ENCODE results near the gene VPS13D.

DNA sequence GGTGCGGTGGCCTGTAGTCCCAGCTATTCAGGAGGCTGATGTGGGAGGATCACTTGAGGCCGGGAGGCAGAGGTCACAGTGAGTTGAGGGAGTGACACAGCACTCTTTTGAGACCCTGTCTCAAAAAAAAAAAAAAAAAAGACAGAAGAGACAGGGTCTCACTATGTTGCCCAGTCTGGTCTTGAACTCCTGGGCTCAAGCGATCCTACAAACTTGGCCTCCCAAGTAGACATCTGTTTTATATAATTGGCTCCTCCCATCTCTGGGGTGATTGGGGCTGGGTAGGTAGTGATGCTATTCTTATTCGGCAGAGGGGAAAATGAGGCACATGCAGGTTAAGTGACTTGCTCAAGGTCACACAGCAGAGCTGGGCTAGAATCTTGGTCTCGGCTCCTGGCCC lies 23.6 kb upstream of the VPS13D start:
- TF ChIP-seq EZH2 (IDR thresholded peaks at IDR 0.05; ENCODE audit: borderline replicate concordance, low read length): no peak
- TF ChIP-seq, protein P1, sequence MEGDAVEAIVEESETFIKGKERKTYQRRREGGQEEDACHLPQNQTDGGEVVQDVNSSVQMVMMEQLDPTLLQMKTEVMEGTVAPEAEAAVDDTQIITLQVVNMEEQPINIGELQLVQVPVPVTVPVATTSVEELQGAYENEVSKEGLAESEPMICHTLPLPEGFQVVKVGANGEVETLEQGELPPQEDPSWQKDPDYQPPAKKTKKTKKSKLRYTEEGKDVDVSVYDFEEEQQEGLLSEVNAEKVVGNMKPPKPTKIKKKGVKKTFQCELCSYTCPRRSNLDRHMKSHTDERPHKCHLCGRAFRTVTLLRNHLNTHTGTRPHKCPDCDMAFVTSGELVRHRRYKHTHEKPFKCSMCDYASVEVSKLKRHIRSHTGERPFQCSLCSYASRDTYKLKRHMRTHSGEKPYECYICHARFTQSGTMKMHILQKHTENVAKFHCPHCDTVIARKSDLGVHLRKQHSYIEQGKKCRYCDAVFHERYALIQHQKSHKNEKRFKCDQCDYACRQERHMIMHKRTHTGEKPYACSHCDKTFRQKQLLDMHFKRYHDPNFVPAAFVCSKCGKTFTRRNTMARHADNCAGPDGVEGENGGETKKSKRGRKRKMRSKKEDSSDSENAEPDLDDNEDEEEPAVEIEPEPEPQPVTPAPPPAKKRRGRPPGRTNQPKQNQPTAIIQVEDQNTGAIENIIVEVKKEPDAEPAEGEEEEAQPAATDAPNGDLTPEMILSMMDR (conservative IDR thresholded peaks at IDR 0.05 in 1 of 2, IDR thresholded peaks at IDR 0.05 in 1 of 2; ENCODE audit: extremely low read depth in 1 of 2, insufficient read depth in 1 of 2, low read depth in 1 of 2, low read length in 2 of 2): no peak

Data from mammary epithelial cell (primary cell).